ENCODE results near the gene PDE8B. TPM values are rescaled to one million over a fixed set of nuclear protein-coding genes. Genes with fewer than 3 reads are reported as not detected.
"Not testable (repeated sequence)": the region's sequence is repeated elsewhere in the genome, so short reads cannot be mapped to it uniquely, and the experiment has no call there.

The PDE8B gene
- total RNA-seq, 2 donors from 2014 or later: not detected

GRCh38 chr5:77367741-77368140, 157.3 kb downstream of the PDE8B start:
- no peak overlapping the region for H3K27ac Mint-ChIP-seq
- peaks cover 5 to 6% of the 10 kb centered on the region in 2 donors for H3K27me3 Mint-ChIP-seq
- ATAC-seq (no peak), DNase-seq (ENCODE audit: low spot score) (no peak)
- H3K9me3 Mint-ChIP-seq: no peaks in the 10 kb centered on the region
- no peaks in the 10 kb centered on the region for H3K36me3 Mint-ChIP-seq
- H3K4me1 Mint-ChIP-seq (ENCODE audit: low read depth in 2 of 2): peaks cover 0 to 3% of the 10 kb centered on the region in 2 donors
- H3K4me3 Mint-ChIP-seq: no peak overlapping the region

- ATAC-seq (peak in 1 of 2 donors; percentile 21), DNase-seq (ENCODE audit: low spot score) (no peak)
- Mint-ChIP-seq H3K27me3 (peaks cover 6 to 8% of the 10 kb centered on the region in 2 donors), H3K4me1 (ENCODE audit: low read depth in 2 of 2) (no peaks in the 10 kb centered on the region), H3K9me3 (no peaks in the 10 kb centered on the region), H3K4me3 (no peak overlapping the region), H3K27ac (no peak overlapping the region), H3K36me3 (no peaks in the 10 kb centered on the region)
These were observed 157.9 kb downstream of the PDE8B start for GRCh38 chr5:77368367-77368766.

GRCh38 chr5:77369566-77369965, 159.1 kb downstream of the PDE8B start:
- no peaks in the 10 kb centered on the region for H3K9me3 Mint-ChIP-seq
- peaks cover 6 to 8% of the 10 kb centered on the region in 2 donors for H3K27me3 Mint-ChIP-seq
- H3K36me3 Mint-ChIP-seq: no peaks in the 10 kb centered on the region

GRCh38 chr5:77374686-77375085, 164.2 kb downstream of the PDE8B start:
- Mint-ChIP-seq H3K27ac (no peak overlapping the region), H3K27me3 (peaks cover 6 to 16% of the 10 kb centered on the region in 2 donors), H3K9me3 (no peaks in the 10 kb centered on the region), H3K4me1 (ENCODE audit: low read depth in 2 of 2) (peaks cover 0 to 12% of the 10 kb centered on the region in 2 donors), H3K4me3 (no peak overlapping the region), H3K36me3 (no peaks in the 10 kb centered on the region)
- no peak for ATAC-seq
- no peak for DNase-seq (ENCODE audit: low spot score)

More at GRCh38 chr5:77369566-77369965, 159.1 kb downstream of the PDE8B start:
- no peak for DNase-seq (ENCODE audit: low spot score)
- Mint-ChIP-seq H3K4me3 (no peak overlapping the region), H3K4me1 (ENCODE audit: low read depth in 2 of 2) (no peaks in the 10 kb centered on the region), H3K27ac (no peak overlapping the region)
- ATAC-seq: no peak

GRCh38 chr5:77376609-77377300, 166.3 kb downstream of the PDE8B start:
- H3K27me3 Mint-ChIP-seq: peaks cover 16 to 20% of the 10 kb centered on the region in 2 donors
- no peaks in the 10 kb centered on the region for H3K36me3 Mint-ChIP-seq
- H3K27ac Mint-ChIP-seq: no peak overlapping the region
- H3K4me3 Mint-ChIP-seq: no peak overlapping the region
- no peak for DNase-seq (ENCODE audit: low spot score)
- H3K9me3 Mint-ChIP-seq: no peaks in the 10 kb centered on the region
- ATAC-seq: no peak
- H3K4me1 Mint-ChIP-seq (ENCODE audit: low read depth in 2 of 2): peaks cover 0 to 13% of the 10 kb centered on the region in 2 donors

GRCh38 chr5:77379558-77380061, 169.1 kb downstream of the PDE8B start:
- peaks cover 0 to 13% of the 10 kb centered on the region in 2 donors for H3K4me1 Mint-ChIP-seq (ENCODE audit: low read depth in 2 of 2)
- H3K4me3 Mint-ChIP-seq: peak overlapping the region; percentile 16
- ATAC-seq (peak in 1 of 2 donors; percentile 91), DNase-seq (ENCODE audit: low spot score) (no peak)
- H3K9me3 Mint-ChIP-seq: no peaks in the 10 kb centered on the region
- H3K36me3 Mint-ChIP-seq: no peaks in the 10 kb centered on the region
- H3K27me3 Mint-ChIP-seq: peaks cover 9 to 20% of the 10 kb centered on the region in 2 donors
- peak overlapping the region in 1 of 2 donors; percentile 21 for H3K27ac Mint-ChIP-seq

- Mint-ChIP-seq H3K27me3 (peaks cover 15 to 21% of the 10 kb centered on the region in 2 donors), H3K27ac (no peak overlapping the region), H3K36me3 (no peaks in the 10 kb centered on the region), H3K4me1 (ENCODE audit: low read depth in 2 of 2) (peaks cover 0 to 13% of the 10 kb centered on the region in 2 donors), H3K4me3 (no peak overlapping the region), H3K9me3 (no peaks in the 10 kb centered on the region)
- DNase-seq (ENCODE audit: low spot score) (no peak), ATAC-seq (no peak)
These were observed 170.2 kb downstream of the PDE8B start for GRCh38 chr5:77380636-77381035.

- not testable (repeated sequence) for H3K9me3 Mint-ChIP-seq; H3K27ac Mint-ChIP-seq; H3K36me3 Mint-ChIP-seq; H3K4me3 Mint-ChIP-seq; ATAC-seq; DNase-seq (ENCODE audit: low spot score)
- Mint-ChIP-seq H3K27me3 (peaks cover 22 to 25% of the 10 kb centered on the region in 2 donors), H3K4me1 (ENCODE audit: low read depth in 2 of 2) (peaks cover 0 to 13% of the 10 kb centered on the region in 2 donors)
These were observed 172.9 kb downstream of the PDE8B start for GRCh38 chr5:77383336-77383735.

GRCh38 chr5:77386340-77386739, 175.9 kb downstream of the PDE8B start:
- DNase-seq (ENCODE audit: low spot score); ATAC-seq; H3K9me3 Mint-ChIP-seq; H3K27ac Mint-ChIP-seq; H3K36me3 Mint-ChIP-seq; H3K4me1 Mint-ChIP-seq (ENCODE audit: low read depth in 2 of 2); H3K4me3 Mint-ChIP-seq: not testable (repeated sequence)
- H3K27me3 Mint-ChIP-seq: peaks cover 20 to 30% of the 10 kb centered on the region in 2 donors

- Mint-ChIP-seq H3K36me3 (peaks cover 4% of the 10 kb centered on the region), H3K4me1 (ENCODE audit: low read depth in 2 of 2) (no peaks in the 10 kb centered on the region), H3K4me3 (no peak overlapping the region), H3K27ac (no peak overlapping the region), H3K27me3 (peaks cover 17 to 31% of the 10 kb centered on the region in 2 donors), H3K9me3 (no peaks in the 10 kb centered on the region)
- no peak for DNase-seq (ENCODE audit: low spot score)
- ATAC-seq: no peak
These were observed 179.3 kb downstream of the PDE8B start for GRCh38 chr5:77389746-77390145.

GRCh38 chr5:77390221-77390620, 179.7 kb downstream of the PDE8B start:
- no peak overlapping the region for H3K27ac Mint-ChIP-seq
- no peaks in the 10 kb centered on the region for H3K9me3 Mint-ChIP-seq
- H3K4me1 Mint-ChIP-seq (ENCODE audit: low read depth in 2 of 2): no peaks in the 10 kb centered on the region
- ATAC-seq (no peak), DNase-seq (ENCODE audit: low spot score) (no peak)
- H3K36me3 Mint-ChIP-seq: peaks cover 4% of the 10 kb centered on the region
- peaks cover 15 to 30% of the 10 kb centered on the region in 2 donors for H3K27me3 Mint-ChIP-seq
- H3K4me3 Mint-ChIP-seq: no peak overlapping the region

- peaks cover 12 to 24% of the 10 kb centered on the region in 2 donors for H3K27me3 Mint-ChIP-seq
These were observed 180.3 kb downstream of the PDE8B start for GRCh38 chr5:77390795-77391194.

GRCh38 chr5:77391240-77391765, 180.8 kb downstream of the PDE8B start:
- DNase-seq (ENCODE audit: low spot score): no peak
- H3K9me3 Mint-ChIP-seq: no peaks in the 10 kb centered on the region
- H3K36me3 Mint-ChIP-seq: peaks cover 4% of the 10 kb centered on the region
- H3K27me3 Mint-ChIP-seq: peaks cover 12 to 24% of the 10 kb centered on the region in 2 donors
- H3K27ac Mint-ChIP-seq: no peak overlapping the region
- no peaks in the 10 kb centered on the region for H3K4me1 Mint-ChIP-seq (ENCODE audit: low read depth in 2 of 2)
- ATAC-seq: no peak
- no peak overlapping the region for H3K4me3 Mint-ChIP-seq

More at GRCh38 chr5:77390795-77391194, 180.3 kb downstream of the PDE8B start:
- DNase-seq (ENCODE audit: low spot score) (no peak), ATAC-seq (no peak)
- H3K27ac Mint-ChIP-seq: no peak overlapping the region
- no peaks in the 10 kb centered on the region for H3K9me3 Mint-ChIP-seq
- H3K36me3 Mint-ChIP-seq: peaks cover 4% of the 10 kb centered on the region
- no peak overlapping the region for H3K4me3 Mint-ChIP-seq
- no peaks in the 10 kb centered on the region for H3K4me1 Mint-ChIP-seq (ENCODE audit: low read depth in 2 of 2)

GRCh38 chr5:77394064-77394715, 183.7 kb downstream of the PDE8B start:
- Mint-ChIP-seq H3K36me3 (no peaks in the 10 kb centered on the region), H3K4me3 (no peak overlapping the region)
- no peak for ATAC-seq

More at GRCh38 chr5:77394064-77394715, 183.7 kb downstream of the PDE8B start:
- Mint-ChIP-seq H3K27me3 (peaks cover 7 to 15% of the 10 kb centered on the region in 2 donors), H3K27ac (no peak overlapping the region), H3K4me1 (ENCODE audit: low read depth in 2 of 2) (no peaks in the 10 kb centered on the region), H3K9me3 (no peaks in the 10 kb centered on the region)
- no peak for DNase-seq (ENCODE audit: low spot score)

Measured in natural killer cell treated with Interleukin-12 subunit alpha and Interleukin-12 subunit beta and Interleukin-15 and Interleukin-18, amount 100 ng/mL, for 72 hours (primary cell).